SJSA1 (cell line): Measurements from ENCODE around the gene GJB4. TPM values are rescaled to one million over a fixed set of nuclear protein-coding genes. Genes with fewer than 3 reads are reported as not detected.
"Not testable (repeated sequence)": the region's sequence is repeated elsewhere in the genome, so short reads cannot be mapped to it uniquely, and the experiment has no call there.

Experiments
- DNase-seq, 2 experiments: peaks; one replicate each; pipeline ENCODE4 v3.0.0-alpha.2; 2015 to 2020; ENCODE audit warnings: low spot score in 2 of 2, low read depth in 1 of 2
- H3K27ac ChIP-seq: fragments of 250-450 bp; sonication (Bioruptor Pico); 2 replicates; pipeline ENCODE4 v1.5.1; 2020; ENCODE audit warnings: mild to moderate bottlenecking, moderate library complexity
- H3K27me3 ChIP-seq: fragments of 250-450 bp; sonication (Bioruptor Pico); replicated peaks from 2 replicates; pipeline ENCODE4 v1.5.1; 2020; ENCODE audit warnings: mild to moderate bottlenecking, moderate library complexity
- H3K36me3 ChIP-seq: fragments of 250-450 bp; sonication (Bioruptor Pico); 2 replicates; pipeline ENCODE4 v1.5.1; 2020; ENCODE audit warnings: mild to moderate bottlenecking
- H3K4me1 ChIP-seq: fragments of 250-450 bp; sonication (Bioruptor Pico); replicated peaks from 2 replicates; pipeline ENCODE4 v1.6.1; 2021; ENCODE audit warnings: mild to moderate bottlenecking
- H3K4me3 ChIP-seq: fragments of 250-450 bp; sonication (Bioruptor Pico); 2 replicates; pipeline ENCODE4 v1.5.1; 2020; ENCODE audit warnings: mild to moderate bottlenecking
- H3K9me3 ChIP-seq: fragments of 250-450 bp; sonication (Bioruptor Pico); replicated peaks from 2 replicates; pipeline ENCODE4 v1.5.1; 2020; ENCODE audit warnings: mild to moderate bottlenecking
- total RNA-seq: library from RNA; depleted of rRNA; stranded (reverse); fragments of >200 nt; shearing (Covaris generic); gene quantifications from 2 replicates; pipeline ENCODE4 v1.2.3, GENCODE V29; 2014; rRNA removed

The GJB4 gene
- not detected in 2 replicates for total RNA-seq

- H3K27me3 ChIP-seq = no peaks in the 10 kb centered on the region
- no peak for DNase-seq
- H3K27ac ChIP-seq = no peak within 1 kb of the TSS
- peaks cover 7% of the 10 kb centered on the region; the same call in 1 of the 2 replicates for H3K4me1 ChIP-seq
- no peaks in the 10 kb centered on the region for H3K36me3 ChIP-seq
- H3K4me3 ChIP-seq = no peak within 1 kb of the TSS
- H3K9me3 ChIP-seq = no peaks in the 10 kb centered on the region
These were observed at the start of gene GJB4 for GRCh38 chr1:34759503-34760357. Gene GJB4, plus strand, starts transcription at chr1:34759740. Its CDS starts 1,515 bp downstream, at chr1:34761255.

- peaks cover 8% of the 10 kb centered on the region; the same call in 1 of the 2 replicates for H3K4me1 ChIP-seq
- no peak overlapping the region for H3K27ac ChIP-seq
- no peaks in the 10 kb centered on the region for H3K36me3 ChIP-seq
- H3K9me3 ChIP-seq = no peaks in the 10 kb centered on the region
- no peak for DNase-seq
- H3K27me3 ChIP-seq = no peaks in the 10 kb centered on the region
- no peak overlapping the region for H3K4me3 ChIP-seq
These were observed 48.7 kb upstream of the GJB4 start for GRCh38 chr1:34710812-34711211.

GRCh38 chr1:34711485-34711884 lies 48.1 kb upstream of the GJB4 start:
- H3K36me3 ChIP-seq = no peaks in the 10 kb centered on the region
- H3K4me3 ChIP-seq = no peak overlapping the region
- DNase-seq = no peak
- no peaks in the 10 kb centered on the region for H3K9me3 ChIP-seq
- H3K27ac ChIP-seq = no peak overlapping the region
- no peaks in the 10 kb centered on the region for H3K27me3 ChIP-seq
- peaks cover 12% of the 10 kb centered on the region for H3K4me1 ChIP-seq

GRCh38 chr1:34712007-34712688 lies 47.4 kb upstream of the GJB4 start:
- Histone ChIP-seq H3K36me3 (no peaks in the 10 kb centered on the region), H3K27ac (no peak overlapping the region), H3K4me3 (no peak overlapping the region), H3K27me3 (no peaks in the 10 kb centered on the region), H3K4me1 (peaks cover 12% of the 10 kb centered on the region), H3K9me3 (no peaks in the 10 kb centered on the region)
- DNase-seq = no peak

- H3K27ac ChIP-seq = no peak overlapping the region
- no peaks in the 10 kb centered on the region for H3K36me3 ChIP-seq
- H3K9me3 ChIP-seq = no peaks in the 10 kb centered on the region
- no peaks in the 10 kb centered on the region for H3K27me3 ChIP-seq
- no peak for DNase-seq
- peaks cover 12% of the 10 kb centered on the region for H3K4me1 ChIP-seq
- no peak overlapping the region for H3K4me3 ChIP-seq
These were observed 46.1 kb upstream of the GJB4 start for GRCh38 chr1:34713443-34713842.

- Histone ChIP-seq H3K4me1 (peaks cover 12% of the 10 kb centered on the region), H3K27ac (no peak overlapping the region), H3K27me3 (no peaks in the 10 kb centered on the region)
These were observed 45.2 kb upstream of the GJB4 start for GRCh38 chr1:34714386-34714785.

GRCh38 chr1:34715139-34715538 lies 44.4 kb upstream of the GJB4 start:
- peaks cover 12% of the 10 kb centered on the region for H3K4me1 ChIP-seq
- H3K36me3 ChIP-seq = no peaks in the 10 kb centered on the region
- no peak overlapping the region for H3K27ac ChIP-seq
- no peaks in the 10 kb centered on the region for H3K9me3 ChIP-seq
- DNase-seq = no peak
- no peak overlapping the region for H3K4me3 ChIP-seq
- no peaks in the 10 kb centered on the region for H3K27me3 ChIP-seq

More at GRCh38 chr1:34714386-34714785, 45.2 kb upstream of the GJB4 start:
- no peaks in the 10 kb centered on the region for H3K36me3 ChIP-seq
- no peak overlapping the region for H3K4me3 ChIP-seq
- no peaks in the 10 kb centered on the region for H3K9me3 ChIP-seq
- no peak for DNase-seq

- peaks cover under 1% of the 10 kb centered on the region; the same call in 1 of the 2 replicates for H3K4me1 ChIP-seq
- no peak overlapping the region for H3K4me3 ChIP-seq
- DNase-seq = no peak
- H3K36me3 ChIP-seq = no peaks in the 10 kb centered on the region
- no peaks in the 10 kb centered on the region for H3K9me3 ChIP-seq
- H3K27ac ChIP-seq = no peak overlapping the region
- no peaks in the 10 kb centered on the region for H3K27me3 ChIP-seq
These were observed 38.3 kb upstream of the GJB4 start for GRCh38 chr1:34721241-34721640.

GRCh38 chr1:34721646-34722355 lies 37.7 kb upstream of the GJB4 start:
- no peaks in the 10 kb centered on the region for H3K27me3 ChIP-seq
- no peaks in the 10 kb centered on the region for H3K9me3 ChIP-seq
- no peak overlapping the region for H3K27ac ChIP-seq
- no peaks in the 10 kb centered on the region for H3K4me1 ChIP-seq
- DNase-seq = no peak
- H3K36me3 ChIP-seq = no peaks in the 10 kb centered on the region
- no peak overlapping the region for H3K4me3 ChIP-seq

- Histone ChIP-seq H3K4me3 (no peak overlapping the region), H3K4me1 (no peaks in the 10 kb centered on the region), H3K27ac (no peak overlapping the region), H3K9me3 (no peaks in the 10 kb centered on the region), H3K27me3 (0 out of 2 replicates have a peak, but pooled peaks cover 3% of the 10 kb centered on the region), H3K36me3 (no peaks in the 10 kb centered on the region)
- no peak for DNase-seq
These were observed 32.7 kb upstream of the GJB4 start for GRCh38 chr1:34726861-34727260.

- Histone ChIP-seq H3K36me3 (no peaks in the 10 kb centered on the region), H3K27ac (no peak overlapping the region), H3K9me3 (no peaks in the 10 kb centered on the region), H3K4me1 (no peaks in the 10 kb centered on the region), H3K4me3 (no peak overlapping the region), H3K27me3 (peaks cover 8% of the 10 kb centered on the region)
- no peak for DNase-seq
These were observed 29.1 kb upstream of the GJB4 start for GRCh38 chr1:34730485-34730884.

- not testable (repeated sequence) for H3K9me3 ChIP-seq, H3K27ac ChIP-seq, H3K36me3 ChIP-seq, DNase-seq, H3K4me3 ChIP-seq, H3K27me3 ChIP-seq, H3K4me1 ChIP-seq
These were observed 26.7 kb upstream of the GJB4 start for GRCh38 chr1:34732831-34733230.

GRCh38 chr1:34736692-34737091 lies 22.8 kb upstream of the GJB4 start:
- no peak for DNase-seq

GRCh38 chr1:34737236-34737635 lies 22.3 kb upstream of the GJB4 start:
- not testable (repeated sequence) for H3K4me1 ChIP-seq, H3K27ac ChIP-seq, H3K4me3 ChIP-seq, H3K36me3 ChIP-seq, DNase-seq, H3K9me3 ChIP-seq
- peaks cover 11% of the 10 kb centered on the region for H3K27me3 ChIP-seq

More at GRCh38 chr1:34736692-34737091, 22.8 kb upstream of the GJB4 start:
- Histone ChIP-seq H3K36me3 (no peaks in the 10 kb centered on the region), H3K4me3 (no peak overlapping the region), H3K9me3 (no peaks in the 10 kb centered on the region), H3K27ac (no peak overlapping the region), H3K4me1 (no peaks in the 10 kb centered on the region), H3K27me3 (peaks cover 11% of the 10 kb centered on the region)
